Fibroblast of lung (primary cell): Measurements from ENCODE around the gene TFAM.

Experiments used
- CTCF ChIP-seq, 2 donors: IDR thresholded peaks in 1 of 2; conservative IDR thresholded peaks in 1 of 2; 1 replicate in 1 of 2; 2 replicates in 1 of 2; pipeline ENCODE4 v1.5.1; 2011 to 2012; ENCODE audit warnings: low read length in 2 of 2, control low read depth in 1 of 2, inconsistent platforms in 1 of 2, low read depth in 1 of 2, mild to moderate bottlenecking in 1 of 2
- EZH2 ChIP-seq: IDR thresholded peaks from 2 replicates; pipeline ENCODE4 v1.5.1; 2012; ENCODE audit warnings: low read length, control low read depth, mild to moderate bottlenecking; ENCODE audit errors: missing control alignments

GRCh38 chr10:58397830-58398229 is 12.6 kb downstream of the TFAM start:
- TF ChIP-seq CTCF (conservative IDR thresholded peaks at IDR 0.05 in 1 of 2, IDR thresholded peaks at IDR 0.05 in 1 of 2; ENCODE audit: low read depth in 1 of 2, low read length in 2 of 2): no peak
- no peak for TF ChIP-seq EZH2
